ENCODE measurements around the gene NFATC1.

NFATC1 gene

GRCh38 chr18:79438898-79439627 is 43.3 kb downstream of the NFATC1 start:
- no peak for TF ChIP-seq CTCF (IDR thresholded peaks at IDR 0.05; ENCODE audit: low read depth, low read length)
- H3K4me3 ChIP-seq (ENCODE audit: low read depth, low read length), result no peak overlapping the region

- no peak for TF ChIP-seq CTCF (IDR thresholded peaks at IDR 0.05; ENCODE audit: low read depth, low read length)
- no peak overlapping the region for H3K4me3 ChIP-seq (ENCODE audit: low read depth, low read length)
Observed at GRCh38 chr18:79439628-79440023, 43.9 kb downstream of the NFATC1 start.

- no peak for TF ChIP-seq CTCF (IDR thresholded peaks at IDR 0.05; ENCODE audit: low read depth, low read length)
- H3K4me3 ChIP-seq (ENCODE audit: low read depth, low read length), result no peak overlapping the region
Observed at GRCh38 chr18:79440316-79441110, 44.8 kb downstream of the NFATC1 start.

- TF ChIP-seq CTCF (IDR thresholded peaks at IDR 0.05; ENCODE audit: low read depth, low read length), result no peak
- no peak overlapping the region for H3K4me3 ChIP-seq (ENCODE audit: low read depth, low read length)
Observed at GRCh38 chr18:79441420-79441819, 45.7 kb downstream of the NFATC1 start.

- H3K4me3 ChIP-seq (ENCODE audit: low read depth, low read length), result no peak overlapping the region
- TF ChIP-seq CTCF (IDR thresholded peaks at IDR 0.05; ENCODE audit: low read depth, low read length), result no peak
Observed at GRCh38 chr18:79442508-79443221, 46.9 kb downstream of the NFATC1 start.

GRCh38 chr18:79445221-79445620 is 49.5 kb downstream of the NFATC1 start:
- TF ChIP-seq CTCF (IDR thresholded peaks at IDR 0.05; ENCODE audit: low read depth, low read length), result no peak
- H3K4me3 ChIP-seq (ENCODE audit: low read depth, low read length), result no peak overlapping the region
